H4 (cell line): ENCODE measurements around the gene TAAR5. TPM values are rescaled to one million over a fixed set of nuclear protein-coding genes. Genes with fewer than 3 reads are reported as not detected.
"Not testable (repeated sequence)": the region's sequence is repeated elsewhere in the genome, so short reads cannot be mapped to it uniquely, and the experiment has no call there.

Experiments used
- DNase-seq: peaks from one replicate; pipeline ENCODE4 v3.0.0-alpha.2; 2015; ENCODE audit warnings: low spot score
- total RNA-seq: library from RNA; depleted of rRNA; stranded (reverse); fragments of >200 nt; shearing (Covaris generic); gene quantifications from 2 replicates; pipeline ENCODE4 v1.2.3, GENCODE V29; 2014; rRNA removed

Gene TAAR5, protein sequence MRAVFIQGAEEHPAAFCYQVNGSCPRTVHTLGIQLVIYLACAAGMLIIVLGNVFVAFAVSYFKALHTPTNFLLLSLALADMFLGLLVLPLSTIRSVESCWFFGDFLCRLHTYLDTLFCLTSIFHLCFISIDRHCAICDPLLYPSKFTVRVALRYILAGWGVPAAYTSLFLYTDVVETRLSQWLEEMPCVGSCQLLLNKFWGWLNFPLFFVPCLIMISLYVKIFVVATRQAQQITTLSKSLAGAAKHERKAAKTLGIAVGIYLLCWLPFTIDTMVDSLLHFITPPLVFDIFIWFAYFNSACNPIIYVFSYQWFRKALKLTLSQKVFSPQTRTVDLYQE
- not detected in 2 replicates for total RNA-seq

DNA sequence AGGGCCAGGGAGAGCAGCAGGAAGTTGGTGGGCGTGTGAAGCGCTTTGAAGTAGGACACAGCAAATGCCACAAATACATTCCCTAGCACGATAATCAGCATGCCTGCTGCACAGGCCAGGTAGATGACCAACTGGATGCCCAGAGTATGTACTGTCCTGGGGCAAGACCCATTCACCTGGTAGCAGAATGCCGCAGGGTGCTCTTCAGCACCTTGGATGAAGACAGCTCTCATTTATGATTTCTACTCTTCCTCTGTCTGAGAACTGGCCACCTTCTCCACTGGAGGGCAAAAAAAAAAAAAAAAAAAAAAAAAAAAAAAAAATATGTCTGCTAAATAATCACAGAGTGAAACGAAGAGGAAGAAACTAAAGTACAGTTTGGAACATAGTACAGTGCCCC lies at the start of gene TAAR5:
Gene TAAR5 (minus strand): TSS at position 288 of the 400 bp plus-strand sequence. CDS start 55 bp downstream, at position 233.
- no peak for DNase-seq

DNA sequence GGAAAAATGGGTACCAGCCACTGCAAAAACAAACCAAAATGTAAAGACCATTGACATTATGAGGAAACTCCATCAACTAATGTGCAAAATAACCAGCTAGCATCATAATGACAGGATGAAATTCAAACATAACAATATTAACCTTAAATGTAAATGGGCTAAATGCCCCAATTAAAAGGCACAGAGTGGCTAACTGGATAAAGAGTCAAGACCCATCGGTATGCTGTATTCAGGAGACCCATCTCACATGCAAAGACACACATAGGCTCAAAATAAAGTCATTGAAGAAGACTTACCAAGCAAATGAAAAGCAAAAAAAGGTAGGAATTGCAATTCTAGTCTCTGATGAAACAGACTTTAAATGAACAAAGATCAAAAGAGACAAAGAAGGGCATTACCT lies 47.6 kb upstream of the TAAR5 start:
- DNase-seq = not testable (repeated sequence)

DNA sequence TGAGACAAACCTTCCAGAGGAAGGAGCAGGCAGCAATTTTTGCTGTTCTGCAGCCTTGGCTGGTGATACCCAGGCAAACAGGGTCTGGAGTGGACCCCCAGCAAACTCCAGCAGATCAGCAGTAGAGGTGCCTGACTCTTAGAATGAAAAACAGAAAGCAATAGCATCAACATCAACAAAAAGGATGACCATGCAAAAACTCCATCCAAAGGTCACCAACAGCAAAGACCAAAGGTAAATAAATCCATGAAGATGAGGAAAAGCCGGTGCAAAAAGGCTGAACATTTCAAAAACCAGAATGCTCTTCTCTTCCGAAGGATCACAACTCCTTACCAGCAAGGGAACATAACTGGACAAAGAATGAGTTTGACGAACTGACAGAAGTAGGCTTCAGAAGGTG lies 46.4 kb upstream of the TAAR5 start:
- DNase-seq = not testable (repeated sequence)

DNA sequence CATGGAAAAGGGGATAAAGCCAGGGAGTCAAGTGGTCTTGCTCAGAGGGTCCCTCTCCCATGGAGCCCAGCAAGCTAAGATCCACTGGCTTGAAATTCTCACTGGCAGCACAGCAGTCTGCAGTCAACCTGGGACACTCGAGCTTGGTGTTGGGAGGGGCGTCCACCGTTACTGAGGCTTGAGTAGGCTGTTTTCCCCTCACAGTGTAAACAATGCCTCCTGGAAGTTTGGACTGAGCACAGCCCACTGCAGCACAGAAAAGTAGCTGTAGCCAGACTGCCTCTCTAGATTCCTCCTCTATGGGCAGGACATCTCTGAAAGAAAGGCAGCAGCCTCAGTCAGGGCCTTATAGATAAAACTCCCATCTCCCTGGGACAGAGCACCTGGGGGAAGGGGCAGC lies 45.7 kb upstream of the TAAR5 start:
- not testable (repeated sequence) for DNase-seq

- no peak for DNase-seq
Observed at GRCh38 chr6:132634796-132635195, 45.3 kb upstream of the TAAR5 start.

- DNase-seq = no peak
Observed at GRCh38 chr6:132633362-132633761, 43.8 kb upstream of the TAAR5 start.

DNA sequence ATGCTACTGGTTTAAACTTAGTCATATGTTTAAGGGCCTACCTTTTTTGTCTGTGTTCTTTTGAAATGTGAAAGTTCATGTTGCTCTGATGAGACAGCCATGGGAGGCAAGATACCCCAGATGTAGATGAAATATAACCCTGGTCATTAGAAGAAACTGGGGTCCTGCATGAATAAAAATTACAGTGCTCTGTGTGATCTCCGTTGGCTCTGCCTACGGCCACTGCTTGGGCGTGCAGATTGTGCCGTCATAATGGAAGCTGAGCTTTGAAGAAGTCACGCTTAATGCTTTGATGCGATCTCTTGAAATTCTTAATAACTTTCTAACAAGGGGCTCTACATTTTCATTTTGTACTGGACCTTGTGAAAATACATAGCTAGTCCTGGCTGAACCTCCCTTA lies 34.6 kb upstream of the TAAR5 start, which contains the start of gene TAAR2:
Gene TAAR2 (minus strand): TSS at position 101 of the 400 bp plus-strand sequence. CDS start 0 bp downstream, at position 101.
- no peak for DNase-seq

- DNase-seq = no peak
Observed at GRCh38 chr6:132623106-132623845, 33.7 kb upstream of the TAAR5 start.

- DNase-seq = no peak
Observed at GRCh38 chr6:132616677-132617076, 27.1 kb upstream of the TAAR5 start.

DNA sequence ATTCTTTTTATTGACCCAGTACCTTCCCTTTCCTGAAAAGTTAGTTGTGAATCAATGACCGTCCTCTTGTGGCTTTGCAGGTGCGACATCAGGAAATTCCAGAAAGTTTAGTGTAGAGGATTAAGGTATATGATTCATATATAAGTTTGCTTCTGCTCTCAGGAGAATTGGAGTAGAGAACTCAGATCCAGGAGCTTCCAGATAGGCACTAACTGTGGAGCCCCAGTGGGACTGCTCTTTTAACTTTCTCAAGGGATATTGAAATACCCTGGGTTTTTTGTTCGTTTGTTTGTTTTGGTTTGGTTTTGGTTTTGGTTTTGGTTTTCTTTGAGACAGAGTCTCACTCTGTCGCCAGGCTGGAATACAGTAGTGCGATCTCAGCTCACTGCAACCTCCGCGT lies 25.0 kb upstream of the TAAR5 start:
- DNase-seq = no peak

GRCh38 chr6:132612449-132613108 lies 23.0 kb upstream of the TAAR5 start:
- DNase-seq = no peak

DNA sequence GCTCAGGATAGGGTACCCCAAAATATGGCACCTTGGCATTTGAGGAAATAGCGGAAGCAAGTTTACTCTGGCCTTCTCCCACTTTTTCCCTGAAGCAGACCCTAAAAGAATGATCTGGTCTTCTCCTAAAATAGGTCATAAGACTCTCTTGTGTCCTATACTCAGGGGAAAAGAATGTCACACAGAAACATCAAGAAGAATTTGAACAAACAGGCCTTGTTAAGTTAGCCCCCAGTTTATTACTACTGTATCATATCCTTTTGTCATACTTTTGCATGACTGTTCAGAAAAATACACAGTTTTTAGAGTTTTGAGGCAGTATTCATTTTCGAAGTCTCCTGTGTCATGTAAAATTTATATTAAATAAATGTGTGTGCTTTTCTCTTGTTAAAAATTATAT lies 22.1 kb upstream of the TAAR5 start:
- DNase-seq = no peak

- DNase-seq = no peak
Observed at GRCh38 chr6:132607544-132608233, 18.1 kb upstream of the TAAR5 start.

- no peak for DNase-seq
Observed at GRCh38 chr6:132604635-132605152, 15.2 kb upstream of the TAAR5 start.

- not testable (repeated sequence) for DNase-seq
Observed at GRCh38 chr6:132600900-132601299, 11.4 kb upstream of the TAAR5 start.

DNA sequence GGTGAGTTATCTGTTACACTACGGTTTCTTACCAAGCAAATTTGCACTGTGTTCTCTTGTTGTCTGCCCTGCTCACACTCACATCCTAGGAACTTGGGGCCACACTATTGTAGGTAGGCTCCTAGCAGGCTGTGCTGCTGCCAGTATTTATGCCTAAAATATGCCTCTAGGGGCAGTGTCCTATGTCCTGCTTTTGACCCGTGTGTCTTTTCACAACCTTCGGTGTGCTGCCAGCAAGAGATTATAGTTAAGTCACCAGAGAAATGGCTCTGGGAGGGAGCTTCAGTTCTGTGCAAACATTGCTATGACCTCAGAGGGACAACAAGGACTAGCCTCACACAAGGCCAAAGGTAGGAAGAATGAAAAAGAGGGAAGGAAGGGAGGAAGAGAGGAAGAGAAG lies 8.9 kb upstream of the TAAR5 start:
- DNase-seq = peak; percentile 31

DNA sequence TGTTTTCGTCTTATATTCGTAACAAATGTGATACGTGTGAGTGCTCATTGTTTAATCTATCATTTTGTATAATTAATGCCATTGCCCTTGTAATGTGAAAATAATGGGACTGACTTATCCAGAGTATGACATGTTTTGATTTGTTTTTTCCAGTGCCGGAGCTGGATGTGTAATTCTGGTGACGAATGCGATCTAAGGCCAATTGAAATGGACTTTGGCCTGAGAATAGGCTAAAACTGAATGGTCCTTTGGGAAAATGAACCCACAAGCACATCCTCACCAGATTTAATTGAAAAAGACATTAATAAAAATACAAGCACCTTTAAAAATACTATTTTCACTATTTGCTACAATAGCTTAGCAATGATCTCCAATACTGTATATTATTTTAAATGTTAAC lies 6.7 kb upstream of the TAAR5 start:
- DNase-seq = no peak

- DNase-seq = no peak
Observed at GRCh38 chr6:132592855-132593254, 3.3 kb upstream of the TAAR5 start.

GRCh38 chr6:132590362-132590761 lies 821 bp upstream of the TAAR5 start:
- DNase-seq = no peak

DNA sequence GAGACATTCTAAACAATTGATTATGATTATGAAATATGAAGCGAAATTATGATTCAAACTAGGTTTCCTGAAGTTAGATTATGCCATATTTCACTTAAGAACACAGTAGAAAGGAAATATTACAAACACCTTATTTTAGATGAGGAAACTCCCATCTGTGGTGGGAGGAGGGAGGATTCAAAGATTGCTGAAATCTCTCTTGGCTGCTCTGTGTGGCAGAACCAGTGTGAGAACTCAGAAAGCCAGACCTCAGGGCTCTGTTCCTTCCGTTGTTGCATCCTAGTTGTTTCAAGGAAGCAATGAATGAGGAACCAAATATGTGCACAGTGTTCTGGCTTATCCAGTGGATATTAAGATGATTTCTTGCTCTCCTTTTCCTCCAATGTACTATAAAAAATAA lies 2.1 kb downstream of the TAAR5 start:
- no peak for DNase-seq

- no peak for DNase-seq
Observed at GRCh38 chr6:132584698-132585097, 4.8 kb downstream of the TAAR5 start.

- no peak for DNase-seq
Observed at GRCh38 chr6:132571774-132572173, 17.8 kb downstream of the TAAR5 start.
